GM18907 (cell line): Measurements from ENCODE around the gene OTUB2.

ENCODE experiments used
- ATAC-seq: cut with Tn5 transposase; IDR thresholded peaks from one replicate; pipeline ENCODE4 v1.9.1; 2021; ENCODE audit warnings: mild to moderate bottlenecking, moderate library complexity; ENCODE audit not compliant: unreplicated experiment

OTUB2 gene

DNA sequence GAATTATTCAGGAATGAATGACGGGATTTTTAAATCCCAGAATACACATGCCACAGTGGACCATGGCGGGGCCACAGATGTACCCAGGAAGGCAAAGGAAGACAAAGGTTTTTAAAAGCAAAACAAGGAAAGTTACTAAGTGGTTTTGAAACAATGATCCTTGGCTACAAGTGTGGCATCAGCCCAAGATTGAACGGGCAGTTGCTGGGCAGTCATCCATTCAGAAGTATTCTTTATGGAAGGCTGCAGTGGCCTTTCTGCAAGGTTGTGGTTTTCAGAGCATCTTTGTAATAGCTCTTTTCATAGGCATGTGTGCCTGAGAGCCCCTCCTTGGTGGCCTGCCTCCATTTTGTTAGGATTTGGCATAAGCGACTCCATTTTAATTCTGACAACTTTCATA lies 71.0 kb downstream of the OTUB2 start:
- no peak for ATAC-seq
